ENCODE results near the gene P2RY11.

P2RY11 gene

DNA sequence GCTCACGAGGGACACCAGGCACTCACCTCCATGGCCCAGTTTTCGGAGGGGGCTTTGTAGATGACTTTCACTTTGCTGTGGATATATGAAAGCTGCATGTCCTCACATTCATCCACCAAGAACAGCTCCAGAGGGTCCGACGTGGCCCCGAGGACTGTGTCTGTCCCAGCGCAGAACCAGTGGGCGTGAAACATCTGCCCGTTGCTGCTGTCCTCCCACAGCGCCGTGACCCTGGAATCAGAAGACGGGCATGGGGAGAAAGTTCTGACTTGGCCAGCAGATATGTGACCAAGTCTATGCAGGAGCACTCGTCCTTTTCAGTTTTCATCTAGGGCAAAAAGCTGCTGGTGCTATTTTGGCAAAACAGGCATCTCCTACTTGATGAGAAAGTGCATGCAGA is 37.9 kb downstream of the P2RY11 start:
- Histone ChIP-seq H3K4me3 (ENCODE audit: low read length) (no peak overlapping the region), H3K9me3 (replicated peaks; ENCODE audit: low read length) (no peaks in the 10 kb centered on the region), H3K4me2 (ENCODE audit: low read length) (no peak overlapping the region), H3K36me3 (ENCODE audit: insufficient read depth, low read length) (peaks cover 77% of the 10 kb centered on the region), H3K27me3 (ENCODE audit: control insufficient read depth, insufficient read depth, low read length) (no peaks in the 10 kb centered on the region), H3K4me1 (ENCODE audit: control insufficient read depth, insufficient read depth, low read length) (no peaks in the 10 kb centered on the region), H3K9ac (ENCODE audit: low read depth, low read length) (no peak overlapping the region)

DNA sequence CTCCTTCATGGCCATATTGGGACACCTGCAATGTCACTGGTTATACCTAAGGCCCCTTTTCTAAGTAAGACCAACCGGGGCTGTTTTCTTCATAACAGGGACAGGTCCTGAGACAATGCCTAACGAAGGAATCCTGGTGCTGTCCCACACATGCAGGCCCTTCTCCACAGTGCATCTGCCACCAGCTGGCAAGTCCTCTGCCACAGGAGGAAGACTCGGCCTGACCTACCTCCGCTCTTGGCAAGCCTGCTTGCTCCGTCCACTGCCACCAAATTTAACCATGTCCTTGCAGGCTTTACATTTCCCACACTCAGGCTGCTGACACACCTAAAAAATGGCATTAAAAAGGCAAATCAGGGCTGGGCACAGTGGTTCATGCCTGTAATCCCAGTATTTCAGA is 40.0 kb downstream of the P2RY11 start:
- no peak overlapping the region for H3K9ac ChIP-seq (ENCODE audit: low read depth, low read length)
- no peaks in the 10 kb centered on the region for H3K27me3 ChIP-seq (ENCODE audit: control insufficient read depth, insufficient read depth, low read length)
- H3K9me3 ChIP-seq (replicated peaks; ENCODE audit: low read length), result no peaks in the 10 kb centered on the region
- H3K36me3 ChIP-seq (ENCODE audit: insufficient read depth, low read length), result peaks cover 78% of the 10 kb centered on the region
- no peak overlapping the region for H3K4me2 ChIP-seq (ENCODE audit: low read length)
- no peak overlapping the region for H3K4me3 ChIP-seq (ENCODE audit: low read length)
- H3K4me1 ChIP-seq (ENCODE audit: control insufficient read depth, insufficient read depth, low read length), result no peaks in the 10 kb centered on the region

DNA sequence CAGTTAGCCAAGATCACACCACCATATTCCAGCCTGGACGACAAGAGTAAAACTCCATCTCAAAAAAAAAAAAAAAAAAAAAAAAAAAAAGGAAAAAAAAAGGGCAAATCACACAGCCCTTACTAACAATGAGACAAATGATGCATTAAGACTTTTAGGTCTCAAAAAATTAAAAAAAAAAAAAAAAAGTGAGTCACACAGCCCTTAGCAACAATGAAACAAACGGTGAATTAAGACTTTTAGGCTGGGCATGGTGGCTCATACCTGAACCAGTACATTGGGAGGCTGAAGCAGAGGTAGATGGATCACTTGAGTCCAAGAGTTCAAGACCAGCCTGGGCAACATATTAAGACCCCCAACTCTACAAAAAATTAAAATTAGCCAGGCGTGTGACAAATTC is 40.6 kb downstream of the P2RY11 start:
- Histone ChIP-seq H3K27me3 (ENCODE audit: control insufficient read depth, insufficient read depth, low read length) (no peaks in the 10 kb centered on the region), H3K36me3 (ENCODE audit: insufficient read depth, low read length) (peaks cover 79% of the 10 kb centered on the region), H3K4me2 (ENCODE audit: low read length) (no peak overlapping the region), H3K9me3 (replicated peaks; ENCODE audit: low read length) (no peaks in the 10 kb centered on the region), H3K4me1 (ENCODE audit: control insufficient read depth, insufficient read depth, low read length) (no peaks in the 10 kb centered on the region), H3K9ac (ENCODE audit: low read depth, low read length) (no peak overlapping the region), H3K4me3 (ENCODE audit: low read length) (no peak overlapping the region)

DNA sequence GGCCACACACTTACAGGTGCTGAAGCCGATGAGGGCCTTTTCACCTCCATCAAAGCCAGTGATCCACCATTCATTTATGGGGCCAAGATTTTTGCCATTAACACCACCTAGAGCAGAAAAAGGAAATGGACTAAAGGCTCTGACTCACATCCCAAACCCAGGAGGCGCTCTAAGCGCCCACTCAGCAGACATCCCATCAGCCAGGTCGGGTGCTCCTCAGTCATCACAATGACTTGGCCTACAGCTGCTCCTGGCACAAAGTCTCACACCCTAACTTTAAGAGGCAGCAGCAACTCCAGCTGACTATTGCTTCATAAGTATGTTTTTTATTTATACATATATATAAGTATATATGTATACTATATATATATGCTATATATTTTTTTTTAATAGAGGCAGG is 44.3 kb downstream of the P2RY11 start:
- H3K27me3 ChIP-seq (ENCODE audit: control insufficient read depth, insufficient read depth, low read length), result no peaks in the 10 kb centered on the region
- no peaks in the 10 kb centered on the region for H3K9me3 ChIP-seq (replicated peaks; ENCODE audit: low read length)
- H3K36me3 ChIP-seq (ENCODE audit: insufficient read depth, low read length), result peaks cover 93% of the 10 kb centered on the region
- no peak overlapping the region for H3K4me2 ChIP-seq (ENCODE audit: low read length)
- no peak overlapping the region for H3K9ac ChIP-seq (ENCODE audit: low read depth, low read length)
- no peak overlapping the region for H3K4me3 ChIP-seq (ENCODE audit: low read length)
- H3K4me1 ChIP-seq (ENCODE audit: control insufficient read depth, insufficient read depth, low read length), result no peaks in the 10 kb centered on the region

DNA sequence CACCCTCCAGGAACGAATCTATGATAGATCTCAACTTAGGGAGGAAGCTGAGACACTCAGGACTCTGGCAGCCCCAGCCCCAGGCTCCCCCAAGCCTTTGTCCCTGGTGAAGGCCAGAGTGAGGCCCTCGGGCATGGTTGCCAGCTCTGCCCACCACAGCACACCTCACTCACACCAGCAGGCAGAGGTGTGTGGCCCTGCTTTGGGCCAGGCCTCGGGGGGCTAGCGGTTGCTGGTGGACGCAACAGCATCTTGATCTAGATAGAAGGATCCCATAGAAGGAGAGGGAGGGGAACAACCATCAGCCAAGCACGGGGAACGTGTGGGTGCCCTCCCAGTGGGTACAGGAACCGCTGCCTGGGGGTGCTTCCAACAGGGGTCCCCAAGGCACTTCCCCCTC is 46.6 kb downstream of the P2RY11 start:
- Histone ChIP-seq H3K4me3 (ENCODE audit: low read length) (no peak overlapping the region), H3K36me3 (ENCODE audit: insufficient read depth, low read length) (peaks cover 79% of the 10 kb centered on the region), H3K9me3 (replicated peaks; ENCODE audit: low read length) (no peaks in the 10 kb centered on the region), H3K9ac (ENCODE audit: low read depth, low read length) (no peak overlapping the region), H3K27me3 (ENCODE audit: control insufficient read depth, insufficient read depth, low read length) (no peaks in the 10 kb centered on the region), H3K4me2 (ENCODE audit: low read length) (no peak overlapping the region), H3K4me1 (ENCODE audit: control insufficient read depth, insufficient read depth, low read length) (no peaks in the 10 kb centered on the region)

- no peak overlapping the region for H3K4me3 ChIP-seq (ENCODE audit: low read length)
- H3K9ac ChIP-seq (ENCODE audit: low read depth, low read length), result no peak overlapping the region
Measured at GRCh38 chr19:10158485-10158884, 47.0 kb downstream of the P2RY11 start.

DNA sequence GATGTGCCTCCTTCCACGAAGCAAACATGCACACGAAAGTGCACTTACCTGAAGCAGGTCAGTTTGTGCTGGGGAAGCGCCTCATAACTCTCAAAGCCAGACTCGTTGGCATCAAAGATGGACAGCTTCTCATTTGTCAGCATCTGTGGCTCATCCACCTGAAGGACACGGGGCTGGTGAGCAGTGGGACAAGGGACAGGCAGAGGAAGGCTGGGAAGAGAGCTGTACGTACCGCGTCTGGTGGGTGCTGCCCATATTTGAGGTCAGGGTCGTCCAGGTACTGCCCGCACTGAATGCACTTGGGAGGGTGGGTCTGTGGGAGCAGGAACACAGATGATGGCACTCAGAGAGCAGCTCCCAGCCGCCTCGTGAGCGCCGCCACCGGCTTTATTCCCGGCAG is 48.1 kb downstream of the P2RY11 start:
- no peaks in the 10 kb centered on the region for H3K4me1 ChIP-seq (ENCODE audit: control insufficient read depth, insufficient read depth, low read length)
- H3K9ac ChIP-seq (ENCODE audit: low read depth, low read length), result no peak overlapping the region
- H3K4me3 ChIP-seq (ENCODE audit: low read length), result no peak overlapping the region
- H3K27me3 ChIP-seq (ENCODE audit: control insufficient read depth, insufficient read depth, low read length), result no peaks in the 10 kb centered on the region
- peaks cover 77% of the 10 kb centered on the region for H3K36me3 ChIP-seq (ENCODE audit: insufficient read depth, low read length)
- H3K4me2 ChIP-seq (ENCODE audit: low read length), result no peak overlapping the region
- H3K9me3 ChIP-seq (replicated peaks; ENCODE audit: low read length), result no peaks in the 10 kb centered on the region

More at GRCh38 chr19:10158485-10158884, 47.0 kb downstream of the P2RY11 start:
- H3K4me2 ChIP-seq (ENCODE audit: low read length), result no peak overlapping the region
- no peaks in the 10 kb centered on the region for H3K27me3 ChIP-seq (ENCODE audit: control insufficient read depth, insufficient read depth, low read length)
- H3K4me1 ChIP-seq (ENCODE audit: control insufficient read depth, insufficient read depth, low read length), result no peaks in the 10 kb centered on the region
- peaks cover 80% of the 10 kb centered on the region for H3K36me3 ChIP-seq (ENCODE audit: insufficient read depth, low read length)
- no peaks in the 10 kb centered on the region for H3K9me3 ChIP-seq (replicated peaks; ENCODE audit: low read length)

DNA sequence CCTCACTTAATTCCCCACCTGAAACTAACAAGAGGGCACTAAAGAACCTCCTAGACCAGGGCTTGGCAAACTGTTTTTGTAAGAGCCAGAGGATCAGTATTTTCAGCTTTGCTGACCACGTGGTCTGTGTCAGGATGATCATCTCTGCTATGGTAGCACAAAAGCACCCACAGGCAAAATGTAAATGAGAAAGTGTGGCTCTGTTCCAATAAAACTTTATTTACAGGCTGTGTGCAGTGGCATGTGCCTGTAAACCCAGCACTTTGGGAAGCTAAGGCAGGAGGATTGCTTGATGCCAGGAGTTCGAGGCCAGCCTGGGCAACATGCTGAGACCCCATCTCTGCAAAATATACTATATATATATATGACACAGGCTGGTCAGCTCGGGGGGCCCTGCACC is 52.0 kb downstream of the P2RY11 start:
- no peak overlapping the region for H3K4me2 ChIP-seq (ENCODE audit: low read length)
- no peak overlapping the region for H3K4me3 ChIP-seq (ENCODE audit: low read length)
- H3K27me3 ChIP-seq (ENCODE audit: control insufficient read depth, insufficient read depth, low read length), result no peaks in the 10 kb centered on the region
- no peak overlapping the region for H3K9ac ChIP-seq (ENCODE audit: low read depth, low read length)
- peaks cover 66% of the 10 kb centered on the region for H3K36me3 ChIP-seq (ENCODE audit: insufficient read depth, low read length)
- no peaks in the 10 kb centered on the region for H3K4me1 ChIP-seq (ENCODE audit: control insufficient read depth, insufficient read depth, low read length)
- no peaks in the 10 kb centered on the region for H3K9me3 ChIP-seq (replicated peaks; ENCODE audit: low read length)

Small RNA genes within 50 kb of the gene (small RNA-seq; reads per million reads assigned to genes)
- gene SNORD105 (25.9 reads per million, percentile 94 among the genes with 10 or more reads in this experiment), gene SNORD105B (229 reads per million, percentile 98 among the genes with 10 or more reads in this experiment)
